Activated CD8-positive, alpha-beta T cell treated with anti-CD3 and anti-CD28 coated beads for 36 hours (primary cell): ENCODE results near the gene NEK7. TPM values are rescaled to one million over a fixed set of nuclear protein-coding genes. Genes with fewer than 3 reads are reported as not detected.
"Not testable (repeated sequence)": the region's sequence is repeated elsewhere in the genome, so short reads cannot be mapped to it uniquely, and the experiment has no call there.

ENCODE experiments used
- ATAC-seq: fragments of 200-7000 bp; cut with Tn5 transposase; one replicate; pipeline ENCODE4 v1.10.0; 2021; ENCODE audit warnings: mild to moderate bottlenecking, moderate library complexity
- CTCF ChIA-PET: fragments of 350-600 bp; sonication (Branson Sonifier 250); formaldehyde crosslinking; loops from one replicate; lab custom pipeline; 2021; ENCODE audit warnings: antibody characterized with exemption; lab: Charles Lee
- POLR2A ChIA-PET: fragments of 350-600 bp; sonication (Branson Sonifier 250); formaldehyde crosslinking; loops from one replicate; lab custom pipeline; 2021; ENCODE audit warnings: antibody characterized with exemption; lab: Charles Lee
- DNase-seq: peaks from one replicate; pipeline ENCODE4 v3.0.0-alpha.2; 2020
- H3K27ac Mint-ChIP-seq: one replicate; pipeline ENCODE4 v1.8.0; 2021; ENCODE audit warnings: mild to moderate bottlenecking, mixed read lengths
- H3K27me3 Mint-ChIP-seq: one replicate; pipeline ENCODE4 v1.8.0; 2021; ENCODE audit warnings: mixed read lengths
- H3K36me3 Mint-ChIP-seq: one replicate; pipeline ENCODE4 v1.8.0; 2021; ENCODE audit warnings: low read depth, mixed read lengths
- H3K4me1 Mint-ChIP-seq: one replicate; pipeline ENCODE4 v1.8.0; 2021; ENCODE audit warnings: low read depth, mixed read lengths
- H3K4me3 Mint-ChIP-seq: one replicate; pipeline ENCODE4 v1.8.0; 2021; ENCODE audit warnings: mild to moderate bottlenecking, moderate library complexity, mixed read lengths
- H3K9me3 Mint-ChIP-seq: one replicate; pipeline ENCODE4 v1.8.0; 2021; ENCODE audit warnings: mixed read lengths
- CTCF ChIP-seq: fragments of 200-600 bp; IDR thresholded peaks from one replicate; pipeline ENCODE4 v1.8.0; 2022; ENCODE audit warnings: antibody characterized with exemption, mild to moderate bottlenecking
- intact Hi-C: fragments of 100-400 bp; cut with micrococcal nuclease; formaldehyde crosslinking; loops from one replicate; pipeline ENCODE4 v1.10.0; 2022
- total RNA-seq, 2 experiments: library from RNA; stranded (reverse); gene quantifications; one replicate each; pipeline ENCODE4 v1.2.3, GENCODE V29; 2021

Gene NEK7
- total RNA-seq, 2 experiments from 2014 or later: 71.4 to 76.4 TPM

- H3K4me1 Mint-ChIP-seq: peaks cover 81% of the 10 kb centered on the region
- POLR2A ChIA-PET: interaction anchor here (1.2 to 1.8 kb wide), 2 partner anchors 10 to 33 kb away, joined by 3 to 5 read pairs; no protein-coding TSS in a partner anchor
- ATAC-seq: peak; percentile 78
Observed at GRCh38 chr1:198187973-198188588, 31.3 kb downstream of the NEK7 start.

GRCh38 chr1:198191117-198191516 lies 34.3 kb downstream of the NEK7 start:
- H3K27ac Mint-ChIP-seq: peak overlapping the region; percentile 88
- TF ChIP-seq CTCF: no peak
- ChIA-PET POLR2A (no interaction called here), CTCF (no interaction called here)
- H3K9me3 Mint-ChIP-seq: no peaks in the 10 kb centered on the region
- ATAC-seq (no peak), DNase-seq (no peak)
- H3K4me1 Mint-ChIP-seq: peaks cover 79% of the 10 kb centered on the region
- peak overlapping the region; percentile 42 for H3K4me3 Mint-ChIP-seq
- intact Hi-C loops: no loop called here
- H3K27me3 Mint-ChIP-seq: no peaks in the 10 kb centered on the region
- H3K36me3 Mint-ChIP-seq: peaks cover 5% of the 10 kb centered on the region

More at GRCh38 chr1:198187973-198188588, 31.3 kb downstream of the NEK7 start:
- CTCF ChIA-PET: interaction anchor here (1.2 to 3.8 kb wide), 4 partner anchors 10 to 66 kb away, joined by 3 to 10 read pairs (median 4); partner anchors contain the start of gene NEK7
- no peak for DNase-seq
- peak overlapping the region; percentile 76 for H3K27ac Mint-ChIP-seq
- intact Hi-C loops: no loop called here
- peak overlapping the region; percentile 45 for H3K4me3 Mint-ChIP-seq
- peaks cover 3% of the 10 kb centered on the region for H3K36me3 Mint-ChIP-seq
- H3K27me3 Mint-ChIP-seq: no peaks in the 10 kb centered on the region
- no peaks in the 10 kb centered on the region for H3K9me3 Mint-ChIP-seq
- no peak for TF ChIP-seq CTCF

- H3K4me3 Mint-ChIP-seq, DNase-seq, H3K9me3 Mint-ChIP-seq, intact Hi-C loops, H3K27me3 Mint-ChIP-seq, ATAC-seq, H3K36me3 Mint-ChIP-seq: not testable (repeated sequence)
- Mint-ChIP-seq H3K27ac (peak overlapping the region; percentile 69), H3K4me1 (peaks cover 76% of the 10 kb centered on the region)
- CTCF ChIA-PET: interaction anchor here (1.1 kb wide), 1 partner anchor 28 kb away, joined by 3 read pairs; no protein-coding TSS in a partner anchor
- POLR2A ChIA-PET: interaction anchor here (1.0 kb wide), 1 partner anchor 10 kb away, joined by 3 read pairs; no protein-coding TSS in a partner anchor
Observed at GRCh38 chr1:198193871-198194270, 37.1 kb downstream of the NEK7 start.

GRCh38 chr1:198196630-198197029 lies 39.8 kb downstream of the NEK7 start:
- Mint-ChIP-seq H3K4me3 (no peak overlapping the region), H3K9me3 (no peaks in the 10 kb centered on the region), H3K27me3 (no peaks in the 10 kb centered on the region), H3K27ac (peak overlapping the region; percentile 18), H3K4me1 (peaks cover 78% of the 10 kb centered on the region), H3K36me3 (peaks cover 6% of the 10 kb centered on the region)
- ChIA-PET CTCF (interaction anchor here (0.9 to 1.4 kb wide), 2 partner anchors 10 to 11 kb away, joined by 3 read pairs; no protein-coding TSS in a partner anchor), POLR2A (interaction anchor here (0.6 kb wide), 1 partner anchor 39 kb away, joined by 4 read pairs; no protein-coding TSS in a partner anchor)
- ATAC-seq: no peak
- no peak for TF ChIP-seq CTCF
- no peak for DNase-seq
- intact Hi-C loops: no loop called here

GRCh38 chr1:198197285-198197684 lies 40.5 kb downstream of the NEK7 start:
- DNase-seq (no peak), ATAC-seq (no peak)
- Mint-ChIP-seq H3K4me3 (no peak overlapping the region), H3K9me3 (no peaks in the 10 kb centered on the region), H3K27me3 (no peaks in the 10 kb centered on the region), H3K27ac (peak overlapping the region; percentile 37), H3K36me3 (peaks cover 10% of the 10 kb centered on the region), H3K4me1 (peaks cover 80% of the 10 kb centered on the region)
- TF ChIP-seq CTCF: no peak
- ChIA-PET CTCF (no interaction called here), POLR2A (interaction anchor here (2.0 to 2.1 kb wide), 2 partner anchors 9 to 12 kb away, joined by 5 read pairs; no protein-coding TSS in a partner anchor)
- intact Hi-C loops: no loop called here
